Measurements from ENCODE around the gene HLCS. TPM values are rescaled to one million over a fixed set of nuclear protein-coding genes. Genes with fewer than 3 reads are reported as not detected.

Gene HLCS
- total RNA-seq, 2 experiments from 2014 or later: 12.5 to 15.5 TPM

DNA sequence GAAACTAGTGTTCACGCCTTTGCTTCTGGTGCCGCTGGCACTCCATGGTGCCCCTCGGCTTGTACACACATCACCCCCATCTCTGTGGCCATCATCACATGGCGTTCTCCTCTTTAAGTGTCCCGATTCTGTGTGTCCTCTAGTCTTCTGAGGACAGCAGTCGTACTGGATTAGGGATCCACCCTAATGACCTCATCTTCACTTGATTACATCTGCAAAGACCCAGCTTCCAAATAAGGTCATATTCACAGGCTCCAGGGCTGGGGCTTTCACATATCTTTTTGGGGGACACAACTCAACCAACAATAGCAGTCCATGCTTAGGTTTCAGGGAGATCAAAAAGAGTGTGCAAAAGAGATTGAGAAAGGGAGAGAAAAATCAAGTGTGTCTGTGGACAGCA lies 64.9 kb downstream of the HLCS start:
- no peak for ATAC-seq
- intact Hi-C loops (cut with micrococcal nuclease): no loop called here
- Mint-ChIP-seq H3K4me1 (ENCODE audit: low read depth) (peaks cover 3% of the 10 kb centered on the region), H3K4me3 (no peak overlapping the region), H3K9me3 (no peaks in the 10 kb centered on the region), H3K27me3 (no peaks in the 10 kb centered on the region), H3K27ac (no peak overlapping the region), H3K36me3 (ENCODE audit: low read depth) (peaks cover 4% of the 10 kb centered on the region)
- no peak for DNase-seq
- ChIA-PET CTCF (no interaction called here), POLR2A (no interaction called here)
- TF ChIP-seq, protein P1, sequence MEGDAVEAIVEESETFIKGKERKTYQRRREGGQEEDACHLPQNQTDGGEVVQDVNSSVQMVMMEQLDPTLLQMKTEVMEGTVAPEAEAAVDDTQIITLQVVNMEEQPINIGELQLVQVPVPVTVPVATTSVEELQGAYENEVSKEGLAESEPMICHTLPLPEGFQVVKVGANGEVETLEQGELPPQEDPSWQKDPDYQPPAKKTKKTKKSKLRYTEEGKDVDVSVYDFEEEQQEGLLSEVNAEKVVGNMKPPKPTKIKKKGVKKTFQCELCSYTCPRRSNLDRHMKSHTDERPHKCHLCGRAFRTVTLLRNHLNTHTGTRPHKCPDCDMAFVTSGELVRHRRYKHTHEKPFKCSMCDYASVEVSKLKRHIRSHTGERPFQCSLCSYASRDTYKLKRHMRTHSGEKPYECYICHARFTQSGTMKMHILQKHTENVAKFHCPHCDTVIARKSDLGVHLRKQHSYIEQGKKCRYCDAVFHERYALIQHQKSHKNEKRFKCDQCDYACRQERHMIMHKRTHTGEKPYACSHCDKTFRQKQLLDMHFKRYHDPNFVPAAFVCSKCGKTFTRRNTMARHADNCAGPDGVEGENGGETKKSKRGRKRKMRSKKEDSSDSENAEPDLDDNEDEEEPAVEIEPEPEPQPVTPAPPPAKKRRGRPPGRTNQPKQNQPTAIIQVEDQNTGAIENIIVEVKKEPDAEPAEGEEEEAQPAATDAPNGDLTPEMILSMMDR (IDR thresholded peaks at IDR 0.05): no peak

DNA sequence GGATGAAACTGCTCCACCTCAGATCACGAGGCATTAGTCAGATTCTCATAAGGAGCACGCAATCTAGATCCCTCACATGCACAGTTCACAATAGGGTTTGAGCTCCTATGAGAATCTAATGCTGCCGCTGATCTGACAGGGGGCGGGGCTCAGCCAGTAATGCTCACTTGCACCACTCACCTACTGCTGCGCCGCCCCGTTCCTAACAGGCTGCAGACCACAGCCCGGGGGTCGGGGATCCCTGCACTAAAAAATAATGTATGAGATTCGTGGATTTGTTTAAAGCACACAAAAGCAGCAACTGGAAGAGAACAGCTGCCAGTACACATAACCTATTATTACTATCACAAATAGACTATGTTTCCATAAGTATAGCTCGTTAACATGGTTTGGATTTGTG lies 72.9 kb downstream of the HLCS start:
- Mint-ChIP-seq H3K4me3 (no peak overlapping the region), H3K9me3 (no peaks in the 10 kb centered on the region), H3K4me1 (ENCODE audit: low read depth) (no peaks in the 10 kb centered on the region), H3K27me3 (no peaks in the 10 kb centered on the region), H3K36me3 (ENCODE audit: low read depth) (peaks cover 24% of the 10 kb centered on the region), H3K27ac (no peak overlapping the region)
- TF ChIP-seq, protein P1 (IDR thresholded peaks at IDR 0.05): no peak
- ChIA-PET CTCF (no interaction called here), POLR2A (no interaction called here)
- no peak for ATAC-seq
- intact Hi-C loops (cut with micrococcal nuclease): no loop called here
- no peak for DNase-seq

DNA sequence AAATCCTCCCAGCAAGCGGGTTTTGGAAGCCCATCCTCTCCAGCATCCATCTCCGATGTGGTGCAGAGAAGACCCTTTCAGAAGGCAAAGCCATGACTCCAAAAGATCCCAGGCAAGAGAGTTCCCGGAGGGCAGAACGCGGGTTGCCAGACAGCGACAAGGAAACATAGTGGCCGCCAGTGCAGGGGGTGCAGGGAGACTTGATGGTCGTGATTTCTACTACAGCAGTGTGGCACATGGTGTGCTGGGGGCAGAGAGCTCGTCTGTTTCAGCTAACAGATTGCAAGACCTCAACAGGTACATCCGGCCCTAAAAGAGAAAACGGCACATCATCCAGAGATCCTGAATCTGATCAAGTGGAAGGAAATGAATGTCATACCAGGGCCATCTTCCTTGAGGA lies 74.3 kb downstream of the HLCS start:
- intact Hi-C loops (cut with micrococcal nuclease): no loop called here
- CTCF ChIA-PET: no interaction called here
- Mint-ChIP-seq H3K36me3 (ENCODE audit: low read depth) (peaks cover 25% of the 10 kb centered on the region), H3K4me3 (no peak overlapping the region), H3K27me3 (no peaks in the 10 kb centered on the region), H3K4me1 (ENCODE audit: low read depth) (no peaks in the 10 kb centered on the region), H3K9me3 (no peaks in the 10 kb centered on the region), H3K27ac (no peak overlapping the region)
- POLR2A ChIA-PET: no interaction called here
- TF ChIP-seq, protein P1 (IDR thresholded peaks at IDR 0.05): no peak
- DNase-seq (no peak), ATAC-seq (no peak)

- ChIA-PET POLR2A (no interaction called here), CTCF (no interaction called here)
- DNase-seq (no peak), ATAC-seq (no peak)
- intact Hi-C loops (cut with micrococcal nuclease): no loop called here
- Mint-ChIP-seq H3K36me3 (ENCODE audit: low read depth) (peaks cover 24% of the 10 kb centered on the region), H3K9me3 (no peaks in the 10 kb centered on the region), H3K4me1 (ENCODE audit: low read depth) (no peaks in the 10 kb centered on the region), H3K4me3 (no peak overlapping the region), H3K27me3 (no peaks in the 10 kb centered on the region), H3K27ac (no peak overlapping the region)
- TF ChIP-seq, protein P1 (IDR thresholded peaks at IDR 0.05): no peak
Measured at GRCh38 chr21:36891692-36892091, 74.8 kb downstream of the HLCS start.

DNA sequence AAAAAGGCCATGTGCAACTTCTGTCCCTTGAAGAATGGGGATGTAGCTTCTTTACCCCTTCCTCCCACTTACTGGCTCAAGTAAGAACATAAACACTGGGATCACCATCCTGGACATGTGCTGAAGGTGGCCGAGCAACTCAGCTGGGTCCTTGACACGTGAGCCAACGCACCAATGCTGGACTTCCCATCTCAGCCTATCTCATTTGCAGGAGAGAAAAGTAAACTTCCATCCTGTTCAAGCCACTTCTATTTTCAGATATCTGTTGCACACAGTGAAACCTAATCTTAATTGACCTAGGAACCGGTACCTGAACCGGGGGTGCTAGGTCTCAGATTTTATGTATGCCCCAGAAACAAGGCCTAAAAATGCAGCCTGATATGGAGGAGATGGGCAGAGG lies 75.3 kb downstream of the HLCS start:
- H3K36me3 Mint-ChIP-seq (ENCODE audit: low read depth): peaks cover 23% of the 10 kb centered on the region
- TF ChIP-seq, protein P1 (IDR thresholded peaks at IDR 0.05): no peak
- intact Hi-C loops (cut with micrococcal nuclease): no loop called here
- H3K9me3 Mint-ChIP-seq: no peaks in the 10 kb centered on the region
- no peak for DNase-seq
- POLR2A ChIA-PET: no interaction called here
- no peak overlapping the region for H3K27ac Mint-ChIP-seq
- CTCF ChIA-PET: no interaction called here
- H3K27me3 Mint-ChIP-seq: no peaks in the 10 kb centered on the region
- no peak for ATAC-seq
- no peaks in the 10 kb centered on the region for H3K4me1 Mint-ChIP-seq (ENCODE audit: low read depth)
- H3K4me3 Mint-ChIP-seq: no peak overlapping the region

Measured in activated CD8-positive, alpha-beta T cell treated with anti-CD3 and anti-CD28 coated beads for 36 hours (primary cell).